PFSK-1 (cell line): ENCODE data around the gene MAP7.

ENCODE experiments used
- FOXP2 ChIP-seq: optimal IDR thresholded peaks from 2 replicates; pipeline ENCODE3; 2011; ENCODE audit warnings: borderline replicate concordance, control low read depth, inconsistent platforms; ENCODE audit not compliant: insufficient read depth; ENCODE audit errors: extremely low read length, extremely low read depth
- POLR2AphosphoS5 ChIP-seq: IDR thresholded peaks from 2 replicates; pipeline ENCODE4 v1.6.1; 2012; ENCODE audit warnings: low read depth, mild to moderate bottlenecking, control low read depth, low read length, moderate library complexity
- REST ChIP-seq, 2 experiments: IDR thresholded peaks; 2 replicates each; pipeline versions ENCODE4 v1.6.1 to v1.8.0; 2011 to 2012; ENCODE audit warnings: low read depth in 2 of 2, low read length in 2 of 2, control low read depth in 1 of 2, inconsistent platforms in 1 of 2, mild to moderate bottlenecking in 1 of 2, moderate library complexity in 1 of 2; ENCODE audit not compliant: insufficient read depth in 1 of 2
- SIN3A ChIP-seq: IDR thresholded peaks from 2 replicates; pipeline ENCODE4 v1.6.1; 2012; ENCODE audit warnings: mild to moderate bottlenecking, low read length, moderate library complexity, borderline replicate concordance; ENCODE audit not compliant: insufficient read depth
- TAF1 ChIP-seq: IDR thresholded peaks from 2 replicates; pipeline ENCODE4 v1.6.1; 2012; ENCODE audit warnings: low read length, control low read depth, borderline replicate concordance; ENCODE audit not compliant: insufficient read depth

Gene MAP7

DNA sequence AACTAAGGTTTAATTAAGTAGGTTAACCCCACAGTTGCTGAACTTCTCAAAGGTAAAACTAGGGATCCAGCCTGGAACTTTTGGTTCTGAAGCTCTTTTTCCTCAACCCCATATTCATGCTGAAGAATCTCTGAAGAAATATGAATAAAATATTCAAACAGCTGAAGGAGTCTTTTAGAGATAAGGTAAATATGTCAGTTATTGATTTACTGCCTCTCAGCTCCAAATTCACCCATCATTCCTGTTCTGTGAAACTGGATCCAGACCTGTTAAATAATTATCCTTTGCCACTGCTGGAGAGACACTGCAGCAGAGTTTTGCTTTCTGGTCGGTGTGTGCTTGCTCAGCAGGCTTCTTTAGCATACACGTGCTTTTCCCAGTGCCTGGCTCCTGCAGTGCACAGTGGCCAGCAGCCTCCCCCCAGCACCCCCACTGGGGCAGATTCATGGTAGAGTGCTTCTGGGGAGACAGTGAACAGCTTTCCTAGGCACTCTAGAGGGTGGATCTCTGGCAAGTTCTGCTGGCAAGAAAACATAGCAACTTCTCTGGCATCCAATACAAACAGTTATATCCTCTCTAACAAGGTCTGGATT, 198.6 kb downstream of the MAP7 start:
- no peak for TF ChIP-seq SIN3A
- no peak for TF ChIP-seq POLR2AphosphoS5
- no peak for TF ChIP-seq FOXP2
- TF ChIP-seq TAF1: no peak
- TF ChIP-seq REST (IDR thresholded peaks at IDR 0.05; ENCODE audit: insufficient read depth in 1 of 2, low read depth in 2 of 2, low read length in 2 of 2): no peak

DNA sequence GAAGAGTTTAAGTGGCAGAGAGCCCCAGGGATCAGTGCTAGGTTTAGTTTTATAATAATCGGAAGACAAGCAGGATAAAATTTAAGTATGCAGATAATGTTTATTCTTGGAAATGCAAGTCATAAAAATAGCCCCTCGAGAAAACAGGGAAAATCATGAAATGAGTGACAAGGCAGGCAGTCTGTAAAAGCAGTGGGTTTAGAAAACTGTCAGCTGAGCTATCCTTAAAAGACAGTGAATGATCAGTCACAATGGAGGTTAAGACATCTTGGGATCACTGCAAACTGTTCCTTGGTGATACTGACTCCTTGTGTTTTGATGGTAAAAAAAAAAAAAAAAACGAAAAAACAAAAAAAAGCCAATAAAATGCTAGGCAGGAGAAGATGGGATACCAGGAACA, 199.3 kb downstream of the MAP7 start:
- TF ChIP-seq FOXP2 (no peak), POLR2AphosphoS5 (no peak), TAF1 (no peak), SIN3A (no peak), REST (IDR thresholded peaks at IDR 0.05; ENCODE audit: insufficient read depth in 1 of 2, low read depth in 2 of 2, low read length in 2 of 2) (no peak)

GRCh38 chr6:136347847-136348246, 202.4 kb downstream of the MAP7 start:
- TF ChIP-seq SIN3A: no peak
- no peak for TF ChIP-seq POLR2AphosphoS5
- TF ChIP-seq TAF1: no peak
- no peak for TF ChIP-seq REST (IDR thresholded peaks at IDR 0.05; ENCODE audit: insufficient read depth in 1 of 2, low read depth in 2 of 2, low read length in 2 of 2)
- no peak for TF ChIP-seq FOXP2

DNA sequence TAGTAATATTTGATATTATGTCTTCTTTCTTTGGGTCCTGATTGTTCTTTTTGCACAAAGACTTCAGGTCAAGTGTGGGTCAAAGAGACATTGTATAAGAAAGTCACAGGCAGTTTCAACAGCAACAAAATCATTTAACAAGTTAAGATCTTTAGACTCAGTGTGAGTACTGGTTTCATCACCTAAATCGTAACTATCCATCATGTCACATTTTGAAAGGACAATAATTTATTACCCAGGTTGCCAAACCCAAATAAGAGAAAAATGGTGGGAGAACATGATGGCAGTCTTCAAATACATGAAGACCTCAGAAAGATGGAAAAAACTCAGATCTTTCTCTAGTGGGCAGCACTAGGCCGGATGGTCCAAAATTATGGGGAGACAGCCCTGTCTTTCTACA, 205.1 kb downstream of the MAP7 start:
- TF ChIP-seq FOXP2 (no peak), SIN3A (no peak), REST (IDR thresholded peaks at IDR 0.05; ENCODE audit: insufficient read depth in 1 of 2, low read depth in 2 of 2, low read length in 2 of 2) (no peak), POLR2AphosphoS5 (no peak), TAF1 (no peak)

DNA sequence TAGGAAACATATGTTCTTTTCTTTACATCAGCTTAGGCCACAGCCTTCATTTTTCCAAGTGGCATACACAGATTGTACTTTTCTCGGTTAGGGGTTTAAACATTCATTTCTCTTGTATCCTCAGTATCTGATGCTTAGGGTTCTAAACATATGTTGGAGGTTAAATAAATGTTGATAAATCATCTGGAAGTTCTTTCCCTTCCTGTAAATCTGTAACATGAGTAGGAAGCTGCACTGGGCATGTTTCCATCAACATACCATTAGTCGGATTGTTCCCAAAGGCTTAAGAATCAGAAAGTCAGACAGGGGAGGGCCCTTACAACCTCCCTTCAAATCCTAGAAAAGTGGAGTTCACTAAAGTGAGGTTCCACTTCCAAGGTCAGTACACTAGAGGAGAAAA, 205.8 kb downstream of the MAP7 start:
- TF ChIP-seq POLR2AphosphoS5 (no peak), FOXP2 (no peak), SIN3A (no peak), REST (IDR thresholded peaks at IDR 0.05; ENCODE audit: insufficient read depth in 1 of 2, low read depth in 2 of 2, low read length in 2 of 2) (no peak)
